Measurements from ENCODE around the gene RINL. TPM values are rescaled to one million over a fixed set of nuclear protein-coding genes. Genes with fewer than 3 reads are reported as not detected.

The RINL gene
- total and polyA plus RNA-seq, 9 donors = 9.3 to 14.4 (median 11.3) TPM

GRCh38 chr19:38904581-38905539 lies 26.8 kb upstream of the RINL start:
- Histone ChIP-seq H3K4me3 (ENCODE audit: low read length) (no peak overlapping the region), H3K9me3 (replicated peaks; ENCODE audit: control insufficient read depth, low read depth, low read length) (no peaks in the 10 kb centered on the region), H3K27me3 (ENCODE audit: control insufficient read depth, insufficient read depth, low read length) (no peaks in the 10 kb centered on the region), H3K4me1 (ENCODE audit: control insufficient read depth, insufficient read depth, low read length) (peaks cover 3% of the 10 kb centered on the region), H3K36me3 (ENCODE audit: control insufficient read depth, insufficient read depth, low read length) (peaks cover 30% of the 10 kb centered on the region), H3K27ac (ENCODE audit: low read length) (no peak overlapping the region)
- 92% methylated on average over 31 of the region's 35 CpGs for WGBS (ENCODE audit: insufficient coverage)
- DNase-seq = no peak

DNA sequence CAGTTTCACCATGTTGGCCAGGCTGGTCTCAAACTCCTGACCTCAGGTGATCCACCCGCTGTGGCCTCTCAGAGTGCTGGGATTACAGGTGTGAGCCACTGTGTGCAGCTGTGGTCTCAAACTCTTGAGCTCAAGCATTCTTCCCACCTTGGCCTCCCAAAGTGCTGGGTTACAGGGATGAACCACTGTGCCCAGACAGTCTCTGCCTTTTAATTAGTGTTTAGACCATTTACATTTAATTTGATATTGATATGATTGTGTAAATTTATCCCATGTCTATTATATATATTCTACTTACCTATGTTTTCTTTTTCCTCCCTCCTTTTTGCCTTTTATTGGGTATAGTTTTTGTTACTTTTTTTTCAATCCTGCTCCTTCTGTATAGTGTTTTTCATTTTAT lies 23.6 kb upstream of the RINL start:
- 100% methylated on average over 1 of the region's 1 CpG for WGBS (ENCODE audit: insufficient coverage)

DNA sequence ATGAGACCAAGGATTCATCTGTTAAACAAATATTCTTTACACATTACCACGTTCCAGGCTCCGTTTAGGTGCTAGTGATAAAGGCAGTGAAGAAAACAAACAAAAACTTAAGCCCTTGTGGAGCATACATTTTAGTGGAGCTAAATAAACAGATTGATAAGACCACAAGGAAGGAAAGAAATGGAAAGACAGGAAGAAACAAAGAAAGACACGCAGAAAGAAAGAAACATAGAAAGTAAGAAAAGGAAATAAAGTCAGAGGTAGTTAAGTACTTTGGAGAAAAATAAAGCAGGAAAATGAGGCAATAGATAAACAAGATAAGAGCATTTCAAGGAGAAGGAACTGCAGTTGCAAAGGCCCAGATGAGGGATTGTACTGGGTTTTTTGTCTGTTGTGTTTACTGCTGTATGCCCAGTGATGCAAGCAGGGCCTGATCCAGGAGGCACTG lies 22.7 kb upstream of the RINL start:
- Histone ChIP-seq H3K36me3 (ENCODE audit: control insufficient read depth, insufficient read depth, low read length) (peaks cover 16% of the 10 kb centered on the region), H3K4me1 (ENCODE audit: control insufficient read depth, insufficient read depth, low read length) (peaks cover 29% of the 10 kb centered on the region), H3K27me3 (ENCODE audit: control insufficient read depth, insufficient read depth, low read length) (no peaks in the 10 kb centered on the region), H3K9me3 (replicated peaks; ENCODE audit: control insufficient read depth, low read depth, low read length) (no peaks in the 10 kb centered on the region), H3K4me3 (ENCODE audit: low read length) (no peak overlapping the region), H3K27ac (ENCODE audit: low read length) (peak overlapping the region; percentile 89)
- no peak for DNase-seq
- 80% methylated on average over 1 of the region's 3 CpGs for WGBS (ENCODE audit: insufficient coverage)

More for the DNA sequence above, 23.6 kb upstream of the RINL start:
- Histone ChIP-seq H3K27ac (ENCODE audit: low read length) (no peak overlapping the region), H3K4me3 (ENCODE audit: low read length) (no peak overlapping the region), H3K36me3 (ENCODE audit: control insufficient read depth, insufficient read depth, low read length) (peaks cover 21% of the 10 kb centered on the region), H3K27me3 (ENCODE audit: control insufficient read depth, insufficient read depth, low read length) (no peaks in the 10 kb centered on the region), H3K4me1 (ENCODE audit: control insufficient read depth, insufficient read depth, low read length) (peaks cover 27% of the 10 kb centered on the region), H3K9me3 (replicated peaks; ENCODE audit: control insufficient read depth, low read depth, low read length) (no peaks in the 10 kb centered on the region)
- DNase-seq = no peak

DNA sequence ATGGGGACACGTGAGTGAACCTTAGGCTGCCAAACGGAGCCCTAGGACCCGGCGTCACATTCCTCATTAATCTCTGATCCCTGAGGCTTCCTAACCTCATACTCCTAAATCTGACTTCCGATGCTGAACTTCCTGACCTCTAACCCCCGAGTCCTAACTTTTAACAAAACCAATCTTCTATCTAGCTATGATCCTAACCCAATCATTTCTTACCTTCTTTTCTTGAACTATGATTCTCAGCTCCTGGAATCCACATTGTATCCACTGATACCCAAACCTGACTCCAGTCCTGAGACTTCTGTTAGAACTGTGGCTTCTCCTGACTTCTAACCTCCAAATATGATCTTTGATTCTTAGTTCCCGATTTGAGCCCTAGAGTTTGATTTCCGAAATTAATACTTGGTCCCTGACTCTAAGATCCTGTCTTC lies 22.1 kb upstream of the RINL start:
- DNase-seq = no peak
- Histone ChIP-seq H3K9me3 (replicated peaks; ENCODE audit: control insufficient read depth, low read depth, low read length) (no peaks in the 10 kb centered on the region), H3K36me3 (ENCODE audit: control insufficient read depth, insufficient read depth, low read length) (peaks cover 13% of the 10 kb centered on the region), H3K27ac (ENCODE audit: low read length) (peak overlapping the region; percentile 89), H3K4me3 (ENCODE audit: low read length) (peak overlapping the region; percentile 79), H3K27me3 (ENCODE audit: control insufficient read depth, insufficient read depth, low read length) (no peaks in the 10 kb centered on the region), H3K4me1 (ENCODE audit: control insufficient read depth, insufficient read depth, low read length) (peaks cover 29% of the 10 kb centered on the region)
- 0% methylated on average over 5 of the region's 8 CpGs for WGBS (ENCODE audit: insufficient coverage)

DNA sequence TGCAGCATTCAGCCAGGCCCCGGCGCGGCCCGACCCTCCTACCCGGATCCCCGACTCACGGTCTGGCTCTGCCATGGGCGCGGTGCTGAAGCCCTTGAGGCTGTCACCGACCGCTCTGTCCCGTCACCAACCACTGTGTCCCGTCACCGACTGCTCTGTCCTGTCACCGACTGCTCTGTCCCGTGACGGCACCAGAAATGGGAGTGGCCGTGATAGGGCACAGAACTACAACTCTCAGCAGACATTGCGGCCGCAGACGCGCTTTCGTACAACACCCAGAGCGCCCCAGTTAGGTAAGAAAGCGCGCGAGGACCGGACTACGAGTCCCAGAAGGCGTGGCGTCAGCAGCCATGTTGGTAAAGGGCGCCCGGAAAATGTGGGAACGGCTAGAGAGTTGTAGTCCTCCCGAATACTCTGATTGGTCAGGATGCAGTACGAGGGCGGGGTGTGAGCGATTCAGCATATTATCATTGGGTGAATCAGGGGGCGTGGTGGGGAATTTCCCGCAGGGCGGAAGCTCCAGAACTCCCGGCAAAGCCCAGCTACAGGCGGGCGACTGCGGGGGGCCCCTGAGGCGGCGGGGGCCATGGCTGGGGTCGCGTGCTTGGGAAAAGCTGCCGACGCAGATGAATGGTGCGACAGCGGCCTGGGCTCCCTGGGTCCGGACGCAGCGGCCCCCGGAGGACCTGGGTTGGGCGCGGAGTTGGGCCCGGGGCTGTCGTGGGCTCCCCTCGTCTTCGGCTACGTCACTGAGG lies 21.5 kb upstream of the RINL start, which contains the start of the genes NFKBIB and SIRT2:
Gene NFKBIB, plus strand, starts transcription at position 523 of the 755 bp plus-strand sequence. Its CDS starts 64 bp downstream, at position 587.
Gene SIRT2, minus strand, starts transcription at position 172 of the 755 bp plus-strand sequence. Its CDS starts 97 bp downstream, at position 75.
- Histone ChIP-seq H3K9me3 (replicated peaks; ENCODE audit: control insufficient read depth, low read depth, low read length) (no peaks in the 10 kb centered on the region), H3K27ac (ENCODE audit: low read length) (peak within 1 kb of the TSS; percentile 95), H3K4me1 (ENCODE audit: control insufficient read depth, insufficient read depth, low read length) (peaks cover 35% of the 10 kb centered on the region), H3K4me3 (ENCODE audit: low read length) (peak within 1 kb of the TSS; percentile 99), H3K27me3 (ENCODE audit: control insufficient read depth, insufficient read depth, low read length) (no peaks in the 10 kb centered on the region), H3K36me3 (ENCODE audit: control insufficient read depth, insufficient read depth, low read length) (peaks cover 12% of the 10 kb centered on the region)
- WGBS (ENCODE audit: insufficient coverage) = under 1% methylated on average over 64 of the region's 64 CpGs
- DNase-seq = peak; percentile 100

DNA sequence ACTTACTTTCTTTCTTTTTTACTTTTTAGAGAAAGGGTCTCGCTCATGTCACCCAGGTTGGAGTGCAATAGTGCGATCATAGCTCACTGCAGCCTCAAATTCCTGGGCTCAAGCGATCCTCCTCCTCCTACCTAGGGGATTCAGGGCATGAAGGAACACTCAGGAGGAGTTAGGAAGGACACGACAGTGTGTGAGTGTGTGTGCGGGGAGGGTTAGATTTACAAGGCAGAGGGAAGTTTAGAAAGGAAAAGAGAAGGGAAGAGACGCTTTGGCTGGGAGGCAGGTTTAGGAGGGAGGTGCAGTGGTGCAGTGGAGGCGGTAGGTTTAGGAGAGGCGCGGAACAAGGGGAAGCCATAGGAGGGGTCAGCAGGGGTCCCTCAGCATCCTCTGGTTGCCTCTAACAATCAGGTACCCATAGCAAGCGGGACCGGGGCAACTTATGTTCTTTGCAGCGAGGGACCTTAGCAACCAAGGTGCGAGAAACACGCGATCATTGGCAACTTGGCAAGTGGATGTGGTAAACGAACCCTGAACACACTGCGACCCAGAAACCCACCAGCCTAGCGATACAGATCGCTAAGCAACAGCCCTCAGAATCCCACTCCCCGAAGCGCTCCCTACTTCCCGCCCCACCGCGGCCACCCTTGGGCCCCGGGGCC lies 20.8 kb upstream of the RINL start:
- H3K4me1 ChIP-seq (ENCODE audit: control insufficient read depth, insufficient read depth, low read length) = peaks cover 39% of the 10 kb centered on the region

GRCh38 chr19:38894968-38895367 lies 16.9 kb upstream of the RINL start:
- Histone ChIP-seq H3K27me3 (ENCODE audit: control insufficient read depth, insufficient read depth, low read length) (no peaks in the 10 kb centered on the region), H3K36me3 (ENCODE audit: control insufficient read depth, insufficient read depth, low read length) (peaks cover 36% of the 10 kb centered on the region), H3K4me3 (ENCODE audit: low read length) (no peak overlapping the region), H3K9me3 (replicated peaks; ENCODE audit: control insufficient read depth, low read depth, low read length) (no peaks in the 10 kb centered on the region), H3K4me1 (ENCODE audit: control insufficient read depth, insufficient read depth, low read length) (peaks cover 66% of the 10 kb centered on the region), H3K27ac (ENCODE audit: low read length) (no peak overlapping the region)
- DNase-seq = no peak
- WGBS (ENCODE audit: insufficient coverage) = 47% methylated on average over 9 of the region's 9 CpGs

More for the DNA sequence above, 20.8 kb upstream of the RINL start:
- H3K9me3 ChIP-seq (replicated peaks; ENCODE audit: control insufficient read depth, low read depth, low read length) = no peaks in the 10 kb centered on the region
- H3K4me3 ChIP-seq (ENCODE audit: low read length) = peak overlapping the region; percentile 99
- no peaks in the 10 kb centered on the region for H3K27me3 ChIP-seq (ENCODE audit: control insufficient read depth, insufficient read depth, low read length)
- under 1% methylated on average over 20 of the region's 25 CpGs for WGBS (ENCODE audit: insufficient coverage)
- peaks cover 11% of the 10 kb centered on the region for H3K36me3 ChIP-seq (ENCODE audit: control insufficient read depth, insufficient read depth, low read length)
- peak; percentile 52 for DNase-seq
- H3K27ac ChIP-seq (ENCODE audit: low read length) = peak overlapping the region; percentile 95

DNA sequence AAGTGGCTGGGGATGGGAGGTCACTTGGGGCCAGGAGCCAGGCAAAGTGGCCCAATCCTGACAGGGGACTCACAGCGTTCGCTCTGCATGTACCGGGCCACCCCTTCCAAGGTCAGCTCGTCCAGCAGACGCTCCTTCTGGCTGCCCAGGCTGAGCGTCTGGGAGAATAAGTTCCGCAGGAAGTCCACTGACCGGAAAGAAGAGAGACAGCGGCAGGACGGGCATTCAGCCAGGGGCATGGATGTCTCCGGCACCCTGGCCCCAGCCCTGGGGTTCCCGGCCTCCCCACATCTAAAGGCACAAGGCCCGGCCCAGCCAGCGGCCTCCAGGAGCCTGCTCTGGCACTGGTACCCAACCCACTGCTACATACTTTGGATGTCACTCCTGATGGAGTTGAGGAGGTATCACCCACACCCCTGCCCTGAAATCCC lies 15.3 kb upstream of the RINL start:
- 48% methylated on average over 11 of the region's 14 CpGs for WGBS (ENCODE audit: insufficient coverage)
- Histone ChIP-seq H3K4me1 (ENCODE audit: control insufficient read depth, insufficient read depth, low read length) (peaks cover 62% of the 10 kb centered on the region), H3K27me3 (ENCODE audit: control insufficient read depth, insufficient read depth, low read length) (no peaks in the 10 kb centered on the region), H3K4me3 (ENCODE audit: low read length) (no peak overlapping the region), H3K9me3 (replicated peaks; ENCODE audit: control insufficient read depth, low read depth, low read length) (no peaks in the 10 kb centered on the region), H3K27ac (ENCODE audit: low read length) (peak overlapping the region; percentile 38), H3K36me3 (ENCODE audit: control insufficient read depth, insufficient read depth, low read length) (peaks cover 52% of the 10 kb centered on the region)
- DNase-seq = no peak

DNA sequence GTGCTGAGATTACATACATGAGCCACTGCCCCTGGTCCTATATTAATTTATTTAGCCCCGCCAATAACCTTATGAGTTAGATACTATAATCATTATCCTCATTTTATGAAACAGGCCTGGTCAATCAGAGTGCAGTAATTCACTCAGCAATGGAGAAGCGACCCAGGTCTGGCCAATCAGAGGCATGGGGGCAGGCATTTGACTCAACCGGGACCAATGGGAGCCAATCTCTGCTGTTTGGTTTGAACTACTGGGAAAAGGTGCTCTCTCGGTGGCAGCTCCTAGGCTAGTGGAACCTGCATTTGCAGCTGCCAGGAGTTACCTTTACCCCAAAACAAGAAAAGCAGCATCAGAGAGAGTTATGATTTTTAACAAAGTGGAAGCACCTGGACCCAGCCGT lies 14.8 kb upstream of the RINL start:
- WGBS (ENCODE audit: insufficient coverage) = 48% methylated on average over 2 of the region's 5 CpGs

More for the DNA sequence above, 14.8 kb upstream of the RINL start:
- H3K4me3 ChIP-seq (ENCODE audit: low read length) = no peak overlapping the region
- peaks cover 53% of the 10 kb centered on the region for H3K36me3 ChIP-seq (ENCODE audit: control insufficient read depth, insufficient read depth, low read length)
- no peak for DNase-seq
- no peaks in the 10 kb centered on the region for H3K9me3 ChIP-seq (replicated peaks; ENCODE audit: control insufficient read depth, low read depth, low read length)
- no peaks in the 10 kb centered on the region for H3K27me3 ChIP-seq (ENCODE audit: control insufficient read depth, insufficient read depth, low read length)
- peak overlapping the region; percentile 38 for H3K27ac ChIP-seq (ENCODE audit: low read length)
- H3K4me1 ChIP-seq (ENCODE audit: control insufficient read depth, insufficient read depth, low read length) = peaks cover 57% of the 10 kb centered on the region

All from muscle of leg (tissue), 11 donors.